Mesenchymal stem cell (in vitro differentiated cells and primary cell): ENCODE results near the gene NOVA1.

Experiments
- DNase-seq: peaks from one replicate; pipeline ENCODE4 v3.0.0-alpha.2; 2013
- H2AFZ ChIP-seq: one replicate; pipeline ENCODE4 v1.6.1; 2013; ENCODE audit warnings: low read depth, mild to moderate bottlenecking, control low read depth, inconsistent platforms, low read length, moderate library complexity
- H2AK5ac ChIP-seq: 2 replicates; pipeline ENCODE4 v1.6.1; 2013; ENCODE audit warnings: low read length, moderate library complexity, mild to moderate bottlenecking, inconsistent platforms; ENCODE audit not compliant: severe bottlenecking
- H2BK120ac ChIP-seq: one replicate; pipeline ENCODE4 v1.6.1; 2013; ENCODE audit warnings: low read depth, mild to moderate bottlenecking, inconsistent platforms, low read length, moderate library complexity
- H2BK12ac ChIP-seq, 2 experiments: one replicate each; pipeline ENCODE4 v1.6.1; 2013; ENCODE audit warnings: inconsistent platforms in 2 of 2, low read length in 2 of 2, mild to moderate bottlenecking in 2 of 2, moderate library complexity in 2 of 2, control low read depth in 1 of 2
- H2BK15ac ChIP-seq: one replicate; pipeline ENCODE4 v1.6.1; 2013; ENCODE audit warnings: mild to moderate bottlenecking, low read depth, inconsistent platforms; ENCODE audit not compliant: poor library complexity, severe bottlenecking
- H2BK5ac ChIP-seq: 2 replicates; pipeline ENCODE4 v1.6.1; 2013; ENCODE audit warnings: low read depth, mild to moderate bottlenecking, low read length, control low read depth, inconsistent platforms; ENCODE audit not compliant: poor library complexity, severe bottlenecking
- H3K14ac ChIP-seq, 2 experiments: one replicate each; pipeline ENCODE4 v1.6.1; 2013; ENCODE audit warnings: inconsistent platforms in 2 of 2, low read length in 2 of 2, control low read depth in 1 of 2, mild to moderate bottlenecking in 1 of 2, moderate library complexity in 1 of 2
- H3K18ac ChIP-seq, 2 experiments: one replicate each; pipeline ENCODE4 v1.6.1; 2013; ENCODE audit warnings: inconsistent platforms in 2 of 2, low read length in 2 of 2, control low read depth in 1 of 2, low read depth in 1 of 2, mild to moderate bottlenecking in 1 of 2
- H3K23ac ChIP-seq, 2 experiments: one replicate each; pipeline ENCODE4 v1.6.1; 2013; ENCODE audit warnings: inconsistent platforms in 2 of 2, low read length in 2 of 2, mild to moderate bottlenecking in 2 of 2, moderate library complexity in 2 of 2, control low read depth in 1 of 2
- H3K27ac ChIP-seq: 2 replicates; pipeline ENCODE4 v1.5.1; 2013; ENCODE audit warnings: mild to moderate bottlenecking, moderate library complexity, low read length, control low read depth, inconsistent platforms; ENCODE audit not compliant: poor library complexity, severe bottlenecking
- H3K27me3 ChIP-seq, 2 experiments: 2 replicates each; pipeline versions ENCODE4 v1.6.1 to v1.7.0; 2013; ENCODE audit warnings: low read length in 2 of 2, mild to moderate bottlenecking in 2 of 2, moderate library complexity in 2 of 2, control low read depth in 1 of 2, inconsistent platforms in 1 of 2; ENCODE audit not compliant: control insufficient read depth in 1 of 2, insufficient read depth in 1 of 2
- H3K36me3 ChIP-seq, 2 experiments: 2 replicates each; pipeline versions ENCODE4 v1.6.1 to v1.7.0; 2013; ENCODE audit warnings: low read length in 2 of 2, control low read depth in 1 of 2, inconsistent platforms in 1 of 2, low read depth in 1 of 2, mild to moderate bottlenecking in 1 of 2; ENCODE audit not compliant: insufficient read depth in 2 of 2, control insufficient read depth in 1 of 2
- H3K4ac ChIP-seq, 2 experiments: one replicate each; pipeline ENCODE4 v1.6.1; 2013; ENCODE audit warnings: inconsistent platforms in 2 of 2, low read length in 2 of 2, mild to moderate bottlenecking in 2 of 2, moderate library complexity in 2 of 2, control low read depth in 1 of 2, low read depth in 1 of 2
- H3K4me1 ChIP-seq: 2 replicates; pipeline ENCODE4 v1.6.1; 2013; ENCODE audit warnings: low read depth, low read length, control low read depth; ENCODE audit not compliant: control insufficient read depth, insufficient read depth
- H3K4me2 ChIP-seq: 2 replicates; pipeline ENCODE4 v1.6.1; 2013; ENCODE audit warnings: low read length, mild to moderate bottlenecking, inconsistent platforms; ENCODE audit not compliant: poor library complexity, severe bottlenecking
- H3K4me3 ChIP-seq, 2 experiments: 2 replicates each; pipeline versions ENCODE4 v1.5.1 to v1.7.0; 2013; ENCODE audit warnings: low read length in 2 of 2, mild to moderate bottlenecking in 2 of 2, control low read depth in 1 of 2, low read depth in 1 of 2; ENCODE audit not compliant: insufficient read depth in 1 of 2
- H3K79me1 ChIP-seq: replicated peaks from 2 replicates; pipeline ENCODE4 v1.6.1; 2013; ENCODE audit warnings: mild to moderate bottlenecking, control low read depth, low read length, inconsistent platforms; ENCODE audit not compliant: poor library complexity, severe bottlenecking
- H3K9ac ChIP-seq: 2 replicates; pipeline ENCODE4 v1.7.0; 2013; ENCODE audit warnings: mild to moderate bottlenecking, low read length, moderate library complexity
- H3K9me3 ChIP-seq: 2 replicates; pipeline ENCODE4 v1.7.0; 2013; ENCODE audit warnings: mild to moderate bottlenecking, low read length; ENCODE audit not compliant: control insufficient read depth
- H4K8ac ChIP-seq: one replicate; pipeline ENCODE4 v1.6.1; 2013; ENCODE audit warnings: inconsistent platforms, mild to moderate bottlenecking, low read length, moderate library complexity
- H4K91ac ChIP-seq: one replicate; pipeline ENCODE4 v1.6.1; 2013; ENCODE audit warnings: mild to moderate bottlenecking, low read length, inconsistent platforms
- WGBS: methylation state at CpG from one replicate; pipeline ENCODE4 v1.1.7; 2013; ENCODE audit warnings: mixed read lengths; 5-methylcytosine and 5-hydroxymethylcytosine counted together

Gene NOVA1

GRCh38 chr14:26466862-26467261 is 131.0 kb downstream of the NOVA1 start:
- peaks cover 0 to 51% of the 10 kb centered on the region in 2 experiments for H3K36me3 ChIP-seq
- no peak overlapping the region for H3K4ac ChIP-seq
- no peak overlapping the region for H3K9ac ChIP-seq
- H3K14ac ChIP-seq: no peak overlapping the region
- no peak for DNase-seq
- no peak overlapping the region for H3K4me3 ChIP-seq
- no peak overlapping the region for H2BK12ac ChIP-seq
- H2BK15ac ChIP-seq: no peak overlapping the region
- H3K27ac ChIP-seq: no peak overlapping the region
- no peak overlapping the region for H3K4me2 ChIP-seq
- H3K9me3 ChIP-seq: no peaks in the 10 kb centered on the region
- H2AFZ ChIP-seq: no peak overlapping the region
- H3K23ac ChIP-seq: no peak overlapping the region
- no peaks in the 10 kb centered on the region for H3K79me1 ChIP-seq
- WGBS: 84% methylated on average over 1 of the region's 1 CpG
- no peaks in the 10 kb centered on the region for H3K27me3 ChIP-seq
- no peak overlapping the region for H4K8ac ChIP-seq
- H2BK5ac ChIP-seq: no peak overlapping the region
- H3K18ac ChIP-seq: no peak overlapping the region
- H3K4me1 ChIP-seq: no peaks in the 10 kb centered on the region
- no peak overlapping the region for H2BK120ac ChIP-seq
- no peak overlapping the region for H4K91ac ChIP-seq
- no peak overlapping the region for H2AK5ac ChIP-seq

- no CpG with 5 or more reads among the region's 2 CpGs for WGBS
- no peak overlapping the region for H2BK5ac ChIP-seq
- DNase-seq: no peak
- H3K9ac ChIP-seq: no peak overlapping the region
- no peak overlapping the region for H3K4me3 ChIP-seq
- H3K27me3 ChIP-seq: no peaks in the 10 kb centered on the region
- no peaks in the 10 kb centered on the region for H3K79me1 ChIP-seq
- no peak overlapping the region for H3K18ac ChIP-seq
- H3K27ac ChIP-seq: no peak overlapping the region
- no peak overlapping the region for H3K4me2 ChIP-seq
- no peak overlapping the region for H3K14ac ChIP-seq
- no peak overlapping the region for H2BK120ac ChIP-seq
- H3K4me1 ChIP-seq: no peaks in the 10 kb centered on the region
- no peak overlapping the region for H3K23ac ChIP-seq
- peaks cover 0 to 27% of the 10 kb centered on the region in 2 experiments for H3K36me3 ChIP-seq
- no peak overlapping the region for H4K91ac ChIP-seq
- no peak overlapping the region for H3K4ac ChIP-seq
- no peak overlapping the region for H2BK12ac ChIP-seq
- no peaks in the 10 kb centered on the region for H3K9me3 ChIP-seq
- H4K8ac ChIP-seq: no peak overlapping the region
- no peak overlapping the region for H2AFZ ChIP-seq
- no peak overlapping the region for H2BK15ac ChIP-seq
- no peak overlapping the region for H2AK5ac ChIP-seq
Observed at GRCh38 chr14:26463136-26463535, 134.7 kb downstream of the NOVA1 start.

GRCh38 chr14:26454105-26454504 is 143.7 kb downstream of the NOVA1 start:
- Histone ChIP-seq H3K14ac (no peak overlapping the region), H3K4me3 (no peak overlapping the region), H3K23ac (no peak overlapping the region), H2BK15ac (no peak overlapping the region), H4K91ac (no peak overlapping the region), H3K18ac (no peak overlapping the region), H3K4me1 (no peaks in the 10 kb centered on the region), H3K79me1 (no peaks in the 10 kb centered on the region), H3K9me3 (no peaks in the 10 kb centered on the region), H2BK120ac (no peak overlapping the region), H3K36me3 (no peaks in the 10 kb centered on the region), H3K9ac (no peak overlapping the region), H3K27ac (no peak overlapping the region), H2BK5ac (no peak overlapping the region), H4K8ac (peak overlapping the region; percentile 7), H3K27me3 (no peaks in the 10 kb centered on the region), H2AFZ (no peak overlapping the region), H3K4ac (no peak overlapping the region), H2AK5ac (no peak overlapping the region), H3K4me2 (no peak overlapping the region), H2BK12ac (no peak overlapping the region)
- 93% methylated on average over 3 of the region's 3 CpGs for WGBS
- DNase-seq: no peak

- H2BK15ac ChIP-seq: no peak overlapping the region
- no peak overlapping the region for H4K8ac ChIP-seq
- H3K4me3 ChIP-seq: no peak overlapping the region
- no peak overlapping the region for H3K4me2 ChIP-seq
- H3K4ac ChIP-seq: no peak overlapping the region
- H2AFZ ChIP-seq: no peak overlapping the region
- H2BK12ac ChIP-seq: no peak overlapping the region
- DNase-seq: no peak
- 87% methylated on average over 5 of the region's 5 CpGs for WGBS
- H3K36me3 ChIP-seq: peaks cover 4 to 26% of the 10 kb centered on the region in 2 experiments
- H4K91ac ChIP-seq: no peak overlapping the region
- H3K27me3 ChIP-seq: no peaks in the 10 kb centered on the region
- H2BK5ac ChIP-seq: no peak overlapping the region
- H3K79me1 ChIP-seq: no peaks in the 10 kb centered on the region
- no peak overlapping the region for H3K14ac ChIP-seq
- H2AK5ac ChIP-seq: no peak overlapping the region
- no peak overlapping the region for H3K27ac ChIP-seq
- no peak overlapping the region for H2BK120ac ChIP-seq
- no peak overlapping the region for H3K9ac ChIP-seq
- no peaks in the 10 kb centered on the region for H3K4me1 ChIP-seq
- H3K18ac ChIP-seq: no peak overlapping the region
- no peaks in the 10 kb centered on the region for H3K9me3 ChIP-seq
- H3K23ac ChIP-seq: no peak overlapping the region
Observed at GRCh38 chr14:26448181-26448855, 149.5 kb downstream of the NOVA1 start.
